SK-N-SH (cell line): ENCODE results near the gene ZNF407.

Experiments
- FOXM1 ChIP-seq: IDR thresholded peaks from 2 replicates; pipeline ENCODE4 v1.4.0; 2012; ENCODE audit warnings: low read depth, mild to moderate bottlenecking
- JUND ChIP-seq: IDR thresholded peaks from 2 replicates; pipeline ENCODE4 v1.4.0; 2012
- RAD21 ChIP-seq: IDR thresholded peaks from 2 replicates; pipeline ENCODE4 v1.6.1; 2012; ENCODE audit warnings: mild to moderate bottlenecking, low read length
- RXRA ChIP-seq: IDR thresholded peaks from 2 replicates; pipeline ENCODE4 v1.4.0; 2012; ENCODE audit warnings: low read depth, mild to moderate bottlenecking, borderline replicate concordance
- TF ChIP-seq, protein P1 (sequence below): fragments of 200-600 bp; sonication (generic); IDR thresholded peaks from 2 replicates; pipeline ENCODE4 v1.6.1; 2017; ENCODE audit warnings: antibody characterized with exemption, mild to moderate bottlenecking, moderate library complexity
- TF ChIP-seq, protein P2 (sequence below): IDR thresholded peaks from 2 replicates; pipeline ENCODE4 v1.4.0; 2012; ENCODE audit warnings: low read depth, borderline replicate concordance
- TF ChIP-seq, protein P3 (sequence below): IDR thresholded peaks from 2 replicates; pipeline ENCODE4 v1.6.1; 2012; ENCODE audit warnings: mild to moderate bottlenecking, low read depth, low read length, moderate library complexity

DNA sequence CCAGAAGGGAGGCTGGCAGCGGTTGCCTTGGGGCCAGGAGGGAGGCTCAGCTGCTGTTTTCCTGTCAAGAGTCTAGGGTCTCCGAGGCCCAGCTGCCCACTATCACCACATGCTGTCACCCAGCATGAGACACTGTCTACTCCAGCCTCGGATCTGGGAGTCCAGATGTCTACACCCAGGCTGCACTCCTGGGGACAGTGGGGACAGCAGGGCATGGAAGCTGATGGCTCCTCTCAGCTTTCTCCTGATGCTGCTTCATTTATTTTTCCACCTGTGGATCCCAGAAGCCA is 477.3 kb downstream of the ZNF407 start:
- no peak for TF ChIP-seq JUND
- TF ChIP-seq, protein P1, sequence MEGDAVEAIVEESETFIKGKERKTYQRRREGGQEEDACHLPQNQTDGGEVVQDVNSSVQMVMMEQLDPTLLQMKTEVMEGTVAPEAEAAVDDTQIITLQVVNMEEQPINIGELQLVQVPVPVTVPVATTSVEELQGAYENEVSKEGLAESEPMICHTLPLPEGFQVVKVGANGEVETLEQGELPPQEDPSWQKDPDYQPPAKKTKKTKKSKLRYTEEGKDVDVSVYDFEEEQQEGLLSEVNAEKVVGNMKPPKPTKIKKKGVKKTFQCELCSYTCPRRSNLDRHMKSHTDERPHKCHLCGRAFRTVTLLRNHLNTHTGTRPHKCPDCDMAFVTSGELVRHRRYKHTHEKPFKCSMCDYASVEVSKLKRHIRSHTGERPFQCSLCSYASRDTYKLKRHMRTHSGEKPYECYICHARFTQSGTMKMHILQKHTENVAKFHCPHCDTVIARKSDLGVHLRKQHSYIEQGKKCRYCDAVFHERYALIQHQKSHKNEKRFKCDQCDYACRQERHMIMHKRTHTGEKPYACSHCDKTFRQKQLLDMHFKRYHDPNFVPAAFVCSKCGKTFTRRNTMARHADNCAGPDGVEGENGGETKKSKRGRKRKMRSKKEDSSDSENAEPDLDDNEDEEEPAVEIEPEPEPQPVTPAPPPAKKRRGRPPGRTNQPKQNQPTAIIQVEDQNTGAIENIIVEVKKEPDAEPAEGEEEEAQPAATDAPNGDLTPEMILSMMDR: no peak
- TF ChIP-seq, protein P2, sequence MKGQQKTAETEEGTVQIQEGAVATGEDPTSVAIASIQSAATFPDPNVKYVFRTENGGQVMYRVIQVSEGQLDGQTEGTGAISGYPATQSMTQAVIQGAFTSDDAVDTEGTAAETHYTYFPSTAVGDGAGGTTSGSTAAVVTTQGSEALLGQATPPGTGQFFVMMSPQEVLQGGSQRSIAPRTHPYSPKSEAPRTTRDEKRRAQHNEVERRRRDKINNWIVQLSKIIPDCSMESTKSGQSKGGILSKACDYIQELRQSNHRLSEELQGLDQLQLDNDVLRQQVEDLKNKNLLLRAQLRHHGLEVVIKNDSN: no peak
- TF ChIP-seq RAD21: no peak
- TF ChIP-seq RXRA: no peak
- no peak for TF ChIP-seq FOXM1
- TF ChIP-seq, protein P3, sequence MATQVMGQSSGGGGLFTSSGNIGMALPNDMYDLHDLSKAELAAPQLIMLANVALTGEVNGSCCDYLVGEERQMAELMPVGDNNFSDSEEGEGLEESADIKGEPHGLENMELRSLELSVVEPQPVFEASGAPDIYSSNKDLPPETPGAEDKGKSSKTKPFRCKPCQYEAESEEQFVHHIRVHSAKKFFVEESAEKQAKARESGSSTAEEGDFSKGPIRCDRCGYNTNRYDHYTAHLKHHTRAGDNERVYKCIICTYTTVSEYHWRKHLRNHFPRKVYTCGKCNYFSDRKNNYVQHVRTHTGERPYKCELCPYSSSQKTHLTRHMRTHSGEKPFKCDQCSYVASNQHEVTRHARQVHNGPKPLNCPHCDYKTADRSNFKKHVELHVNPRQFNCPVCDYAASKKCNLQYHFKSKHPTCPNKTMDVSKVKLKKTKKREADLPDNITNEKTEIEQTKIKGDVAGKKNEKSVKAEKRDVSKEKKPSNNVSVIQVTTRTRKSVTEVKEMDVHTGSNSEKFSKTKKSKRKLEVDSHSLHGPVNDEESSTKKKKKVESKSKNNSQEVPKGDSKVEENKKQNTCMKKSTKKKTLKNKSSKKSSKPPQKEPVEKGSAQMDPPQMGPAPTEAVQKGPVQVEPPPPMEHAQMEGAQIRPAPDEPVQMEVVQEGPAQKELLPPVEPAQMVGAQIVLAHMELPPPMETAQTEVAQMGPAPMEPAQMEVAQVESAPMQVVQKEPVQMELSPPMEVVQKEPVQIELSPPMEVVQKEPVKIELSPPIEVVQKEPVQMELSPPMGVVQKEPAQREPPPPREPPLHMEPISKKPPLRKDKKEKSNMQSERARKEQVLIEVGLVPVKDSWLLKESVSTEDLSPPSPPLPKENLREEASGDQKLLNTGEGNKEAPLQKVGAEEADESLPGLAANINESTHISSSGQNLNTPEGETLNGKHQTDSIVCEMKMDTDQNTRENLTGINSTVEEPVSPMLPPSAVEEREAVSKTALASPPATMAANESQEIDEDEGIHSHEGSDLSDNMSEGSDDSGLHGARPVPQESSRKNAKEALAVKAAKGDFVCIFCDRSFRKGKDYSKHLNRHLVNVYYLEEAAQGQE: no peak
